ENCODE results near the gene SLC35F6. TPM values are rescaled to one million over a fixed set of nuclear protein-coding genes. Genes with fewer than 3 reads are reported as not detected.
A peak's percentile ranks its signal among the peaks of the same experiment; 100 is the strongest.
"Not testable (repeated sequence)": the region's sequence is repeated elsewhere in the genome, so short reads cannot be mapped to it uniquely, and the experiment has no call there.

SLC35F6 gene
- total RNA-seq, 2 donors from 2014 or later = 24.8 to 29.1 TPM

GRCh38 chr2:26759845-26760244 lies 4.2 kb upstream of the SLC35F6 start:
- H3K27me3 ChIP-seq = no peaks in the 10 kb centered on the region
- no peak overlapping the region for H3K9ac ChIP-seq (ENCODE audit: low read depth in 2 of 2, low read length in 2 of 2)
- no peaks in the 10 kb centered on the region for H3K4me1 ChIP-seq
- no peak for TF ChIP-seq CTCF (IDR thresholded peaks at IDR 0.05)
- intact Hi-C loops (cut with DNase I) = no loop called here
- no peak overlapping the region for H3K4me3 ChIP-seq
- no peak overlapping the region for H3K27ac ChIP-seq
- H3K36me3 ChIP-seq = no peaks in the 10 kb centered on the region
- no peaks in the 10 kb centered on the region for H3K9me3 ChIP-seq
- DNase-seq = no peak

- H3K4me3 ChIP-seq; H3K9ac ChIP-seq (ENCODE audit: low read depth in 2 of 2, low read length in 2 of 2); H3K36me3 ChIP-seq; DNase-seq; H3K4me1 ChIP-seq; H3K27me3 ChIP-seq; H3K27ac ChIP-seq; H3K9me3 ChIP-seq; intact Hi-C loops (cut with DNase I): not testable (repeated sequence)
Measured at GRCh38 chr2:26760991-26761390, 3.1 kb upstream of the SLC35F6 start.

GRCh38 chr2:26763019-26763418 lies 1.1 kb upstream of the SLC35F6 start:
- intact Hi-C loops (cut with DNase I) = no loop called here
- peaks cover 8% of the 10 kb centered on the region for H3K4me1 ChIP-seq
- TF ChIP-seq CTCF (IDR thresholded peaks at IDR 0.05) = no peak

GRCh38 chr2:26764906-26765305 lies 822 bp downstream of the SLC35F6 start:
- H3K4me3 ChIP-seq = peak overlapping the region; percentile 94
- peak overlapping the region; percentile 94 to 99 for H3K9ac ChIP-seq (ENCODE audit: low read depth in 2 of 2, low read length in 2 of 2)
- H3K9me3 ChIP-seq = no peaks in the 10 kb centered on the region
- H3K4me1 ChIP-seq = peaks cover 8% of the 10 kb centered on the region
- no peak for TF ChIP-seq CTCF (IDR thresholded peaks at IDR 0.05)
- DNase-seq = no peak
- H3K27ac ChIP-seq = peak overlapping the region; percentile 74
- no peaks in the 10 kb centered on the region for H3K27me3 ChIP-seq
- intact Hi-C loops (cut with DNase I) = no loop called here
- H3K36me3 ChIP-seq = no peaks in the 10 kb centered on the region

More at GRCh38 chr2:26763019-26763418, 1.1 kb upstream of the SLC35F6 start:
- no peak overlapping the region for H3K27ac ChIP-seq
- no peak overlapping the region for H3K9ac ChIP-seq (ENCODE audit: low read depth in 2 of 2, low read length in 2 of 2)
- no peaks in the 10 kb centered on the region for H3K27me3 ChIP-seq
- no peak overlapping the region for H3K4me3 ChIP-seq
- no peak for DNase-seq
- H3K9me3 ChIP-seq = no peaks in the 10 kb centered on the region
- no peaks in the 10 kb centered on the region for H3K36me3 ChIP-seq

- H3K4me1 ChIP-seq = peaks cover 8% of the 10 kb centered on the region
- intact Hi-C loops (cut with DNase I) = no loop called here
- no peak for TF ChIP-seq CTCF (IDR thresholded peaks at IDR 0.05)
- H3K27me3 ChIP-seq = no peaks in the 10 kb centered on the region
- no peak for DNase-seq
- H3K9me3 ChIP-seq = no peaks in the 10 kb centered on the region
- no peaks in the 10 kb centered on the region for H3K36me3 ChIP-seq
- no peak overlapping the region for H3K27ac ChIP-seq
- peak overlapping the region; percentile 94 for H3K4me3 ChIP-seq
- H3K9ac ChIP-seq (ENCODE audit: low read depth in 2 of 2, low read length in 2 of 2) = peak overlapping the region in 1 of 2 donors; percentile 94
Measured at GRCh38 chr2:26765475-26766200, 1.6 kb downstream of the SLC35F6 start.

GRCh38 chr2:26767129-26767528 lies 3.0 kb downstream of the SLC35F6 start:
- H3K9ac ChIP-seq (ENCODE audit: low read depth in 2 of 2, low read length in 2 of 2) = no peak overlapping the region
- TF ChIP-seq CTCF (IDR thresholded peaks at IDR 0.05) = no peak
- intact Hi-C loops (cut with DNase I) = no loop called here

More at GRCh38 chr2:26767129-26767528, 3.0 kb downstream of the SLC35F6 start:
- peaks cover 22% of the 10 kb centered on the region for H3K4me1 ChIP-seq
- H3K36me3 ChIP-seq = no peaks in the 10 kb centered on the region
- DNase-seq = no peak
- H3K4me3 ChIP-seq = no peak overlapping the region
- H3K9me3 ChIP-seq = no peaks in the 10 kb centered on the region
- no peak overlapping the region for H3K27ac ChIP-seq
- no peaks in the 10 kb centered on the region for H3K27me3 ChIP-seq

All from colonic mucosa (tissue), 4 donors.